Endothelial cell of umbilical vein (primary cell): Measurements from ENCODE around the gene LMTK2. TPM values are rescaled to one million over a fixed set of nuclear protein-coding genes. Genes with fewer than 3 reads are reported as not detected.

ENCODE experiments used
- BruUV-seq: library from RNA; stranded (reverse); fragments of 400-500 nt; replicated peaks from 2 replicates; lab custom pipeline; 2021; lab: Mats Ljungman, UMichigan
- CTCF ChIA-PET: fragments of 300-600, 350-600 bp; sonication (Branson Sonifier 250); formaldehyde crosslinking; loops from one replicate; lab custom pipeline; 2021; ENCODE audit warnings: antibody characterized with exemption, inconsistent platforms; lab: Charles Lee
- POLR2A ChIA-PET: fragments of 300-600, 350-600 bp; sonication (Branson Sonifier 250); formaldehyde crosslinking; loops from one replicate; lab custom pipeline; 2021; ENCODE audit warnings: antibody characterized with exemption, inconsistent platforms; lab: Charles Lee
- DNase-seq: peaks from one replicate; pipeline ENCODE4 v3.0.0-alpha.2; 2011; ENCODE audit warnings: low read depth, low spot score
- FAIRE-seq: peaks from 2 replicates; lab custom pipeline; 2011; peaks lifted over from hg19 to GRCh38; lab: Jason Lieb, UNC
- H2AFZ ChIP-seq: 2 replicates; pipeline ENCODE4 v1.6.0; 2012; ENCODE audit warnings: low read depth, low read length, control low read depth, inconsistent platforms
- H3K27ac ChIP-seq: 2 replicates; pipeline ENCODE4 v1.5.1; 2011; ENCODE audit warnings: low read depth, mild to moderate bottlenecking, control low read depth, low read length, moderate library complexity; ENCODE audit not compliant: insufficient read depth
- H3K27me3 ChIP-seq, 2 experiments: 2 replicates each; pipeline versions ENCODE4 v1.6.0 to v1.6.1; 2011; ENCODE audit warnings: low read length in 2 of 2, mixed read lengths in 1 of 2; ENCODE audit not compliant: control insufficient read depth in 2 of 2, insufficient read depth in 2 of 2
- H3K36me3 ChIP-seq, 2 experiments: 2 replicates in 1 of 2; 3 replicates in 1 of 2; pipeline ENCODE4 v1.5.1; 2011; ENCODE audit warnings: low read length in 2 of 2, mild to moderate bottlenecking in 1 of 2, moderate library complexity in 1 of 2; ENCODE audit not compliant: control insufficient read depth in 2 of 2, insufficient read depth in 2 of 2; ENCODE audit errors: extremely low read depth in 1 of 2
- H3K4me1 ChIP-seq: 3 replicates; pipeline ENCODE4 v1.5.1; 2011; ENCODE audit warnings: mild to moderate bottlenecking, low read length; ENCODE audit not compliant: control insufficient read depth, insufficient read depth; ENCODE audit errors: extremely low read depth
- H3K4me2 ChIP-seq: 2 replicates; pipeline ENCODE4 v1.6.1; 2011; ENCODE audit warnings: low read length, control low read depth, mixed read lengths; ENCODE audit not compliant: insufficient read depth
- H3K4me3 ChIP-seq, 3 experiments: fragments of 200-600 bp in 1 of 3; sonication (generic), shearing (Covaris generic) in 1 of 3; replicated peaks in 1 of 3; 2 replicates each; pipeline ENCODE4 v1.5.1; 2011 to 2016; ENCODE audit warnings: control low read depth in 3 of 3, low read length in 3 of 3, mild to moderate bottlenecking in 2 of 3, inconsistent platforms in 1 of 3, low read depth in 1 of 3, moderate library complexity in 1 of 3; ENCODE audit not compliant: insufficient read depth in 1 of 3
- H3K79me2 ChIP-seq: 2 replicates; pipeline ENCODE4 v1.6.0; 2012; ENCODE audit warnings: low read length, inconsistent platforms; ENCODE audit not compliant: control insufficient read depth, insufficient read depth
- H3K9ac ChIP-seq: replicated peaks from 2 replicates; pipeline ENCODE3; 2011; ENCODE audit warnings: low read length, control low read depth; ENCODE audit not compliant: insufficient read depth; ENCODE audit errors: extremely low read depth
- H3K9me1 ChIP-seq: replicated peaks from 3 replicates; pipeline ENCODE4 v1.6.0; 2011; ENCODE audit warnings: mild to moderate bottlenecking, low read length; ENCODE audit not compliant: control insufficient read depth, insufficient read depth; ENCODE audit errors: extremely low read depth
- H3K9me3 ChIP-seq: replicated peaks from 2 replicates; pipeline ENCODE4 v1.5.1; 2012; ENCODE audit warnings: low read length, inconsistent platforms; ENCODE audit not compliant: control insufficient read depth, insufficient read depth
- H4K20me1 ChIP-seq: replicated peaks from 2 replicates; pipeline ENCODE3; 2011; ENCODE audit warnings: mild to moderate bottlenecking, low read length; ENCODE audit not compliant: control insufficient read depth, insufficient read depth; ENCODE audit errors: extremely low read depth
- EZH2 ChIP-seq: IDR thresholded peaks from 2 replicates; pipeline ENCODE4 v1.6.1; 2012; ENCODE audit warnings: borderline replicate concordance, low read depth, mild to moderate bottlenecking, moderate library complexity, low read length, inconsistent platforms; ENCODE audit not compliant: severe bottlenecking
- GATA2 ChIP-seq: IDR thresholded peaks from 2 replicates; pipeline ENCODE4 v1.7.0; 2011; ENCODE audit warnings: low read depth, mild to moderate bottlenecking, moderate library complexity, mixed read lengths, low read length; ENCODE audit not compliant: insufficient read length, insufficient read depth
- JUN ChIP-seq: IDR thresholded peaks from 2 replicates; pipeline ENCODE4 v1.6.1; 2011; ENCODE audit warnings: borderline replicate concordance, low read depth; ENCODE audit not compliant: insufficient read length, insufficient read depth
- MAX ChIP-seq: IDR thresholded peaks from 2 replicates; pipeline ENCODE4 v1.6.1; 2011; ENCODE audit not compliant: insufficient read depth, insufficient read length
- MYC ChIP-seq: IDR thresholded peaks from one replicate; pipeline ENCODE4 v1.6.1; 2011; ENCODE audit warnings: mild to moderate bottlenecking, low read depth, low read length
- POLR2A ChIP-seq: IDR thresholded peaks from 2 replicates; pipeline ENCODE4 v1.6.1; 2012; ENCODE audit warnings: low read depth, mild to moderate bottlenecking, control low read depth, low read length
- POLR2AphosphoS5 ChIP-seq: IDR thresholded peaks from 2 replicates; pipeline ENCODE4 v1.6.1; 2012; ENCODE audit warnings: low read depth, mild to moderate bottlenecking, control low read depth, low read length, moderate library complexity; ENCODE audit not compliant: insufficient read depth
- dilution Hi-C: fragments of 300-500 bp; cut with MboI; formaldehyde crosslinking; loops from one replicate; pipeline ENCODE4 v1.15.0; 2019; ENCODE audit warnings: low sequenced_read_pairs; ENCODE audit not compliant: extremely low pct_ligation_motif_present
- intact Hi-C: fragments of 100-400 bp; cut with micrococcal nuclease; formaldehyde crosslinking; loops from one replicate; pipeline ENCODE4 v1.10.0; 2022
- polyA plus RNA-seq, 4 experiments: library from polyadenylated mRNA; depleted of rRNA in 3 of 4; stranded (reverse) in 3 of 4; unstranded in 1 of 4; fragments of >200 nt; gene quantifications; 2 replicates each; pipeline versions ENCODE4 v1.2.1 to v1.2.3, GENCODE V29; 2011 to 2012; ENCODE audit warnings: missing spikeins in 1 of 4
- total RNA-seq: library from RNA; stranded (reverse); gene quantifications from 2 replicates; pipeline ENCODE4 v1.2.3, GENCODE V29; 2021
- TF ChIP-seq, protein P1 (sequence below), 2 donors: IDR thresholded peaks; 1 replicate in 1 of 2; 2 replicates in 1 of 2; pipeline ENCODE4 v1.5.1; 2011; ENCODE audit warnings: low read length in 2 of 2, mild to moderate bottlenecking in 2 of 2, moderate library complexity in 2 of 2, control low read depth in 1 of 2, inconsistent platforms in 1 of 2, low read depth in 1 of 2; ENCODE audit not compliant: insufficient read depth in 1 of 2; ENCODE audit errors: extremely low read depth in 1 of 2

The LMTK2 gene
- total and polyA plus RNA-seq, 2 donors (not counting 3 experiments of a cell fraction or from before 2014, with no cell fraction given): 5.9 to 13.8 TPM

- BruUV-seq: no TSS peak
- intact Hi-C loops (no loop called here), dilution Hi-C loops (no loop called here)
- no peaks in the 10 kb centered on the region for H3K9me1 ChIP-seq
- no peak overlapping the region for H3K27ac ChIP-seq
- no peak overlapping the region for H2AFZ ChIP-seq
- no peak overlapping the region for H3K4me2 ChIP-seq
- DNase-seq: no peak
- H3K9me3 ChIP-seq: no peaks in the 10 kb centered on the region
- CTCF ChIA-PET: no interaction called here
- H3K79me2 ChIP-seq: no peaks in the 10 kb centered on the region
- H3K9ac ChIP-seq: no peak overlapping the region
- no peaks in the 10 kb centered on the region for H3K4me1 ChIP-seq
- H3K27me3 ChIP-seq: no peaks in the 10 kb centered on the region
- FAIRE-seq: no peak
- H3K4me3 ChIP-seq: no peak overlapping the region
- POLR2A ChIA-PET: no interaction called here
- H4K20me1 ChIP-seq: no peaks in the 10 kb centered on the region
- H3K36me3 ChIP-seq: peaks cover 2 to 34% of the 10 kb centered on the region in 2 experiments
- no peak for TF ChIP-seq POLR2AphosphoS5
- TF ChIP-seq, protein P1, sequence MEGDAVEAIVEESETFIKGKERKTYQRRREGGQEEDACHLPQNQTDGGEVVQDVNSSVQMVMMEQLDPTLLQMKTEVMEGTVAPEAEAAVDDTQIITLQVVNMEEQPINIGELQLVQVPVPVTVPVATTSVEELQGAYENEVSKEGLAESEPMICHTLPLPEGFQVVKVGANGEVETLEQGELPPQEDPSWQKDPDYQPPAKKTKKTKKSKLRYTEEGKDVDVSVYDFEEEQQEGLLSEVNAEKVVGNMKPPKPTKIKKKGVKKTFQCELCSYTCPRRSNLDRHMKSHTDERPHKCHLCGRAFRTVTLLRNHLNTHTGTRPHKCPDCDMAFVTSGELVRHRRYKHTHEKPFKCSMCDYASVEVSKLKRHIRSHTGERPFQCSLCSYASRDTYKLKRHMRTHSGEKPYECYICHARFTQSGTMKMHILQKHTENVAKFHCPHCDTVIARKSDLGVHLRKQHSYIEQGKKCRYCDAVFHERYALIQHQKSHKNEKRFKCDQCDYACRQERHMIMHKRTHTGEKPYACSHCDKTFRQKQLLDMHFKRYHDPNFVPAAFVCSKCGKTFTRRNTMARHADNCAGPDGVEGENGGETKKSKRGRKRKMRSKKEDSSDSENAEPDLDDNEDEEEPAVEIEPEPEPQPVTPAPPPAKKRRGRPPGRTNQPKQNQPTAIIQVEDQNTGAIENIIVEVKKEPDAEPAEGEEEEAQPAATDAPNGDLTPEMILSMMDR (IDR thresholded peaks at IDR 0.05; ENCODE audit: extremely low read depth in 1 of 2, insufficient read depth in 1 of 2, low read depth in 1 of 2, low read length in 2 of 2): no peak
- no peak for TF ChIP-seq MYC
- no peak for TF ChIP-seq MAX
- TF ChIP-seq EZH2: no peak
- no peak for TF ChIP-seq GATA2
- no peak for TF ChIP-seq JUN
- TF ChIP-seq POLR2A: no peak
Measured at GRCh38 chr7:98231493-98232262, 125.0 kb downstream of the LMTK2 start.
